ENCODE results near the gene KDM8.

Gene KDM8

GRCh38 chr16:27270349-27270748 is 67.0 kb downstream of the KDM8 start:
- H3K36me3 ChIP-seq (ENCODE audit: insufficient read depth, low read length), result no peaks in the 10 kb centered on the region
- H3K4me3 ChIP-seq (ENCODE audit: low read depth, low read length), result no peak overlapping the region
- no peak overlapping the region for H2AFZ ChIP-seq (ENCODE audit: low read length, unreplicated experiment)
- H3K27ac ChIP-seq (ENCODE audit: low read depth, low read length), result no peak overlapping the region
- peaks cover 22% of the 10 kb centered on the region for H3K4me1 ChIP-seq (ENCODE audit: control insufficient read depth, insufficient read depth, low read length, unreplicated experiment)
- peaks cover 21% of the 10 kb centered on the region for H3K79me2 ChIP-seq (ENCODE audit: control insufficient read depth, insufficient read depth, low read length, unreplicated experiment)
- no peaks in the 10 kb centered on the region for H3K27me3 ChIP-seq (ENCODE audit: insufficient read depth, low read length)

Measured in ACC112 (cell line).